GM21529 (cell line): ENCODE measurements around the gene LLPH.
"Not testable (repeated sequence)": the region's sequence is repeated elsewhere in the genome, so short reads cannot be mapped to it uniquely, and the experiment has no call there.

Experiments used
- ATAC-seq: cut with Tn5 transposase; IDR thresholded peaks from one replicate; pipeline ENCODE4 v1.9.1; 2021; ENCODE audit not compliant: unreplicated experiment

The LLPH gene

GRCh38 chr12:66130267-66131066 is at the start of gene LLPH:
Gene LLPH (minus strand): TSS chr12:66130750. CDS start chr12:66129106, 1,644 bp downstream.
- ATAC-seq: peak; percentile 99

GRCh38 chr12:66176105-66176900 is 45.8 kb upstream of the LLPH start:
- no peak for ATAC-seq

- ATAC-seq: not testable (repeated sequence)
These were observed 44.1 kb upstream of the LLPH start for GRCh38 chr12:66174391-66175325.

- no peak for ATAC-seq
These were observed 40.1 kb upstream of the LLPH start for GRCh38 chr12:66170606-66171005.

GRCh38 chr12:66169221-66170170 is 38.9 kb upstream of the LLPH start, which contains the start of gene TMBIM4:
Gene TMBIM4 (minus strand): TSS chr12:66169996. CDS start chr12:66169951, 45 bp downstream.
- peak; percentile 85 for ATAC-seq

- no peak for ATAC-seq
These were observed 37.9 kb upstream of the LLPH start for GRCh38 chr12:66168410-66168809.

- ATAC-seq: no peak
These were observed 36.0 kb upstream of the LLPH start for GRCh38 chr12:66166561-66166960.

GRCh38 chr12:66165141-66165540 is 34.6 kb upstream of the LLPH start:
- ATAC-seq: no peak

- no peak for ATAC-seq
These were observed 33.8 kb upstream of the LLPH start for GRCh38 chr12:66164349-66164821.

- ATAC-seq: no peak
These were observed 32.7 kb upstream of the LLPH start for GRCh38 chr12:66163289-66163688.

GRCh38 chr12:66162701-66163100 is 32.2 kb upstream of the LLPH start:
- ATAC-seq: no peak

- ATAC-seq: no peak
These were observed 30.2 kb upstream of the LLPH start for GRCh38 chr12:66160704-66161103.

GRCh38 chr12:66159123-66159522 is 28.6 kb upstream of the LLPH start:
- ATAC-seq: no peak

- no peak for ATAC-seq
These were observed 26.1 kb upstream of the LLPH start for GRCh38 chr12:66156654-66157053.

- ATAC-seq: no peak
These were observed 24.2 kb upstream of the LLPH start for GRCh38 chr12:66154776-66155175.

- no peak for ATAC-seq
These were observed 22.2 kb upstream of the LLPH start for GRCh38 chr12:66152732-66153131.

GRCh38 chr12:66149702-66150398 is 19.3 kb upstream of the LLPH start:
- no peak for ATAC-seq

GRCh38 chr12:66144791-66145754 is 14.5 kb upstream of the LLPH start:
- no peak for ATAC-seq
